ENCODE data around the gene DNAL4. TPM values are rescaled to one million over a fixed set of nuclear protein-coding genes. Genes with fewer than 3 reads are reported as not detected.
A peak's percentile ranks its signal among the peaks of the same experiment; 100 is the strongest.

Gene DNAL4
- polyA plus RNA-seq, 4 donors = 9.2 to 17.4 (median 12.8) TPM

DNA sequence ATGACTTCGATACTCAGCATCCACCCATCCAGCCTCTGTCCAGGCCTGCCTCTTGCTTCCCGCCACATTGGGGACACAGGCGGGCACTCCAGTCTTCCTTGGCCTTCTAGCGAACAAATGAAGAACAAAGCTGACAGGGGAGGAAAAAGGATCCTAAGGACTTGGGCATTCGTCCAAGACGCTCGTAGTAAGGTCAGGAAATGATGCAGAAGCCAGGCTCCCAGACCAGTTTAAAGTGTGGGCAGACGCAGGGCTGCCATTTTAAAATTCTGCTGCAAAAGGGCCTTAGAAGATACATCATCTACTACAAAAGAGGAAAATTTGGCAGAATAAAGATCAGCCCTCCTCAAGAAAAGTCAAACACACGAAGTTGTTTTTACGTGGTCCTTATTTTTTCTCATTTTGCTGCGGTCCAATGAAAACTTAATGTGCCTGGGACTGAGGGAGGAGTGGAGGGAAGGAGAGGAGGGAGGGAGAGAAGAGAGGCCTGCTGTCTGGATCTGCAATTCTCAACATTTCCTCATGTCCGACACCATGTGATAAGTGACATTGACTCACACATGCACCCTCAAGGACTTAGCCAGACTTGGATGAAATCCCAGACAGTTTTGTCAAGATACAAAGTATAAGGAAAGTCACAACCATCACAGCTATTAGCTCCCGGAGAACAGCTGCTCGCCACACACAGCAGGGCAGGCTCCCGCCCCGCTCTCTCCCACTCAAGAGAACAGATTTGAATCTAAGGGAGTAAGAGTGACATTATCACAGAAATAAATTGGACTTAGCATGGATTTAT, 5.7 kb downstream of the DNAL4 start:
- Histone ChIP-seq H3K27ac (ENCODE audit: low read depth in 1 of 3, low read length in 2 of 3) (peak overlapping the region in 2 of 3 donors; percentile 45 to 75), H3K36me3 (ENCODE audit: control insufficient read depth in 3 of 3, insufficient read depth in 2 of 3, low read depth in 1 of 3, low read length in 3 of 3) (peaks cover 0 to 34% (median 0%) of the 10 kb centered on the region in 3 donors), H3K27me3 (ENCODE audit: control insufficient read depth in 3 of 3, insufficient read depth in 3 of 3, low read length in 3 of 3) (no peaks in the 10 kb centered on the region), H3K4me1 (ENCODE audit: control insufficient read depth in 3 of 3, insufficient read depth in 2 of 3, low read depth in 1 of 3, low read length in 2 of 3) (peaks cover 0 to 9% (median 1%) of the 10 kb centered on the region in 3 donors), H3K4me3 (ENCODE audit: low read depth in 1 of 3, low read length in 3 of 3) (no peak overlapping the region), H3K9me3 (ENCODE audit: control insufficient read depth in 2 of 2, insufficient read depth in 1 of 2, low read depth in 1 of 2, low read length in 1 of 2) (no peaks in the 10 kb centered on the region)
- DNase-seq = peak; percentile 47 to 73
- WGBS, 3 donors = 48 to 50% (median 49%) methylated on average over 16 of the region's 16 CpGs
- no peak for FAIRE-seq

GRCh38 chr22:38786631-38787030, 7.3 kb downstream of the DNAL4 start:
- DNase-seq (no peak), FAIRE-seq (no peak)
- WGBS, 3 donors = 85 to 92% (median 90%) methylated on average over 3 of the region's 3 CpGs
- Histone ChIP-seq H3K9me3 (ENCODE audit: control insufficient read depth in 2 of 2, insufficient read depth in 1 of 2, low read depth in 1 of 2, low read length in 1 of 2) (no peaks in the 10 kb centered on the region), H3K27me3 (ENCODE audit: control insufficient read depth in 3 of 3, insufficient read depth in 3 of 3, low read length in 3 of 3) (no peaks in the 10 kb centered on the region), H3K4me1 (ENCODE audit: control insufficient read depth in 3 of 3, insufficient read depth in 2 of 3, low read depth in 1 of 3, low read length in 2 of 3) (peaks cover 0 to 6% (median 0%) of the 10 kb centered on the region in 3 donors), H3K4me3 (ENCODE audit: low read depth in 1 of 3, low read length in 3 of 3) (no peak overlapping the region), H3K27ac (ENCODE audit: low read depth in 1 of 3, low read length in 2 of 3) (no peak overlapping the region), H3K36me3 (ENCODE audit: control insufficient read depth in 3 of 3, insufficient read depth in 2 of 3, low read depth in 1 of 3, low read length in 3 of 3) (peaks cover 0 to 47% (median 0%) of the 10 kb centered on the region in 3 donors)

- peaks cover 0 to 6% (median 0%) of the 10 kb centered on the region in 3 donors for H3K4me1 ChIP-seq (ENCODE audit: control insufficient read depth in 3 of 3, insufficient read depth in 2 of 3, low read depth in 1 of 3, low read length in 2 of 3)
- no peak overlapping the region for H3K27ac ChIP-seq (ENCODE audit: low read depth in 1 of 3, low read length in 2 of 3)
- FAIRE-seq = no peak
- no peak for DNase-seq
- 94 to 96% (median 96%) methylated on average over 5 of the region's 5 CpGs for WGBS, 3 donors
- no peak overlapping the region for H3K4me3 ChIP-seq (ENCODE audit: low read depth in 1 of 3, low read length in 3 of 3)
- H3K9me3 ChIP-seq (ENCODE audit: control insufficient read depth in 2 of 2, insufficient read depth in 1 of 2, low read depth in 1 of 2, low read length in 1 of 2) = no peaks in the 10 kb centered on the region
- H3K36me3 ChIP-seq (ENCODE audit: control insufficient read depth in 3 of 3, insufficient read depth in 2 of 3, low read depth in 1 of 3, low read length in 3 of 3) = peaks cover 0 to 57% (median 0%) of the 10 kb centered on the region in 3 donors
- no peaks in the 10 kb centered on the region for H3K27me3 ChIP-seq (ENCODE audit: control insufficient read depth in 3 of 3, insufficient read depth in 3 of 3, low read length in 3 of 3)
Measured at GRCh38 chr22:38784856-38785255, 9.1 kb downstream of the DNAL4 start.

DNA sequence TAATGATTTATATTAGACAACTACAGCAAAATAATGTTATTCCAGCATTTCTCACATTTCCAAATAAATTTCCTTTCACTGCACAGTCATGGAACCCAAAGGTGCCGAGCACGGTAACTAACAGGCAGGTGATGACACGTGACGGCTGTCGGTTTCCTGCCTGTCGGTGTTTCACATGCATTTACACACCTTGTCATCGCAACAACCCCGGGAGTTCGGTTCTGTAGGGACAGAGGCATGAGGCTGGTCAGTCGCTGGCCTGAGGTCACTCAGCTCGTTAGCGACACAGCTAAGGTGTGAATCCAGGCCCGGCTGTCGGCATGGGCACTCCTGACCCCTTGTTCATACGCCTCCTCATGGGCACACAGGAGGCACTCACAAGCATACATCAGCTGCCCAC, 9.9 kb downstream of the DNAL4 start:
- Histone ChIP-seq H3K36me3 (ENCODE audit: control insufficient read depth in 3 of 3, insufficient read depth in 2 of 3, low read depth in 1 of 3, low read length in 3 of 3) (peaks cover 0 to 58% (median 0%) of the 10 kb centered on the region in 3 donors), H3K27me3 (ENCODE audit: control insufficient read depth in 3 of 3, insufficient read depth in 3 of 3, low read length in 3 of 3) (no peaks in the 10 kb centered on the region), H3K9me3 (ENCODE audit: control insufficient read depth in 2 of 2, insufficient read depth in 1 of 2, low read depth in 1 of 2, low read length in 1 of 2) (no peaks in the 10 kb centered on the region), H3K27ac (ENCODE audit: low read depth in 1 of 3, low read length in 2 of 3) (no peak overlapping the region), H3K4me1 (ENCODE audit: control insufficient read depth in 3 of 3, insufficient read depth in 2 of 3, low read depth in 1 of 3, low read length in 2 of 3) (peaks cover 0 to 6% (median 0%) of the 10 kb centered on the region in 3 donors), H3K4me3 (ENCODE audit: low read depth in 1 of 3, low read length in 3 of 3) (no peak overlapping the region)
- DNase-seq = no peak
- no peak for FAIRE-seq
- WGBS, 3 donors = 95 to 97% (median 96%) methylated on average over 15 of the region's 15 CpGs

DNA sequence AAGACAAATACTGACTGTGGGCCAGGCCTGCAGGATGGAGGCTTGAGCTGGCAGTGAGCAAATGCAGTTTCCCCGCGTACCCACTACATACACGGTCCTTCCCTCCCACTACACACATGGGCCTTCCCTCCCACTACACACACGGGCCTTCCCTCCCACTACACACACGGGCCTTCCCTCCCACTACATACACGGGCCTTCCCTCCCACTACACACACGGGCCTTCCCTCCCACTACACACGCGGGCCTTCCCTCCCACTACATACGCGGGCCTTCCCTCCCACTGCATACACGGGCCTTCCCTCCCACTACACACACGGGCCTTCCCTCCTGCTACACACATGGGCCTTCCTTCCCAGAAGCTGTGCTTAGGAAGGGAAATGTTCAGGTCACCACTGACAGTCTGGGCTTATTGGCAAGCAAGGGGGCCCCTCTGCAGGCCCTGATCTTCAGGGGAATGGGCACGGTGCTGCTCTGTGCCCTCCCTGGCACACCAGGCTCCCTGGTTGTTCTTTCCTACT, 10.8 kb downstream of the DNAL4 start:
- peaks cover 0 to 6% (median 0%) of the 10 kb centered on the region in 3 donors for H3K4me1 ChIP-seq (ENCODE audit: control insufficient read depth in 3 of 3, insufficient read depth in 2 of 3, low read depth in 1 of 3, low read length in 2 of 3)
- DNase-seq (no peak), FAIRE-seq (no peak)
- no peaks in the 10 kb centered on the region for H3K9me3 ChIP-seq (ENCODE audit: control insufficient read depth in 2 of 2, insufficient read depth in 1 of 2, low read depth in 1 of 2, low read length in 1 of 2)
- 67 to 80% (median 79%) methylated on average over 14 of the region's 14 CpGs for WGBS, 3 donors
- H3K27ac ChIP-seq (ENCODE audit: low read depth in 1 of 3, low read length in 2 of 3) = no peak overlapping the region
- peaks cover 0 to 66% (median 0%) of the 10 kb centered on the region in 3 donors for H3K36me3 ChIP-seq (ENCODE audit: control insufficient read depth in 3 of 3, insufficient read depth in 2 of 3, low read depth in 1 of 3, low read length in 3 of 3)
- H3K27me3 ChIP-seq (ENCODE audit: control insufficient read depth in 3 of 3, insufficient read depth in 3 of 3, low read length in 3 of 3) = no peaks in the 10 kb centered on the region
- H3K4me3 ChIP-seq (ENCODE audit: low read depth in 1 of 3, low read length in 3 of 3) = no peak overlapping the region

GRCh38 chr22:38782402-38783094, 11.4 kb downstream of the DNAL4 start:
- no peak for DNase-seq
- Histone ChIP-seq H3K27ac (ENCODE audit: low read depth in 1 of 3, low read length in 2 of 3) (no peak overlapping the region), H3K4me3 (ENCODE audit: low read depth in 1 of 3, low read length in 3 of 3) (no peak overlapping the region), H3K9me3 (ENCODE audit: control insufficient read depth in 2 of 2, insufficient read depth in 1 of 2, low read depth in 1 of 2, low read length in 1 of 2) (no peaks in the 10 kb centered on the region), H3K36me3 (ENCODE audit: control insufficient read depth in 3 of 3, insufficient read depth in 2 of 3, low read depth in 1 of 3, low read length in 3 of 3) (peaks cover 0 to 64% (median 0%) of the 10 kb centered on the region in 3 donors), H3K4me1 (ENCODE audit: control insufficient read depth in 3 of 3, insufficient read depth in 2 of 3, low read depth in 1 of 3, low read length in 2 of 3) (no peaks in the 10 kb centered on the region), H3K27me3 (ENCODE audit: control insufficient read depth in 3 of 3, insufficient read depth in 3 of 3, low read length in 3 of 3) (no peaks in the 10 kb centered on the region)
- FAIRE-seq = no peak
- 74 to 88% (median 84%) methylated on average over 13 of the region's 13 CpGs for WGBS, 3 donors

DNA sequence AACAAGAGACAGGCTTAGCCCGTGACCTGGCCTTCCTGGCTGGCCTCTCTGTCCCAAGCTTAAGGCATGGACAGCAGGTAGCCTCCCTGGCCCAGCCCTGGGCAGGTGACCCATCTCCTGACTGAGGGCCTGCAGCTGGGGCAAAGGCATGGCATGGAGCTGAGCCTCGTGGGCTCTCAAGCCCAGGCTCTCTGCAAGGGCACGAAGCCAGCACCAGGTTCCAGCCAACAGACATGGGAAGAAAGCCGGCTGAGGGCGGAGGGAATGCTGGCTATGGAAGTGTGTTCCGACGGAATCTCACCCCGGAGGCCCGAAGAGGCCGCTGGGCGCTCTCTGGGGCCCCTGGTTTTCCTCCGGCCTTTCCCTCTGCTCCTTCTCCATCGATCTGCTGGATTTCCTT, 12.9 kb downstream of the DNAL4 start:
- Histone ChIP-seq H3K4me3 (ENCODE audit: low read depth in 1 of 3, low read length in 3 of 3) (no peak overlapping the region), H3K9me3 (ENCODE audit: control insufficient read depth in 2 of 2, insufficient read depth in 1 of 2, low read depth in 1 of 2, low read length in 1 of 2) (no peaks in the 10 kb centered on the region), H3K4me1 (ENCODE audit: control insufficient read depth in 3 of 3, insufficient read depth in 2 of 3, low read depth in 1 of 3, low read length in 2 of 3) (no peaks in the 10 kb centered on the region), H3K27me3 (ENCODE audit: control insufficient read depth in 3 of 3, insufficient read depth in 3 of 3, low read length in 3 of 3) (no peaks in the 10 kb centered on the region), H3K36me3 (ENCODE audit: control insufficient read depth in 3 of 3, insufficient read depth in 2 of 3, low read depth in 1 of 3, low read length in 3 of 3) (peaks cover 0 to 63% (median 0%) of the 10 kb centered on the region in 3 donors), H3K27ac (ENCODE audit: low read depth in 1 of 3, low read length in 2 of 3) (no peak overlapping the region)
- DNase-seq (no peak), FAIRE-seq (no peak)
- WGBS, 3 donors = 88 to 94% (median 91%) methylated on average over 13 of the region's 13 CpGs

DNA sequence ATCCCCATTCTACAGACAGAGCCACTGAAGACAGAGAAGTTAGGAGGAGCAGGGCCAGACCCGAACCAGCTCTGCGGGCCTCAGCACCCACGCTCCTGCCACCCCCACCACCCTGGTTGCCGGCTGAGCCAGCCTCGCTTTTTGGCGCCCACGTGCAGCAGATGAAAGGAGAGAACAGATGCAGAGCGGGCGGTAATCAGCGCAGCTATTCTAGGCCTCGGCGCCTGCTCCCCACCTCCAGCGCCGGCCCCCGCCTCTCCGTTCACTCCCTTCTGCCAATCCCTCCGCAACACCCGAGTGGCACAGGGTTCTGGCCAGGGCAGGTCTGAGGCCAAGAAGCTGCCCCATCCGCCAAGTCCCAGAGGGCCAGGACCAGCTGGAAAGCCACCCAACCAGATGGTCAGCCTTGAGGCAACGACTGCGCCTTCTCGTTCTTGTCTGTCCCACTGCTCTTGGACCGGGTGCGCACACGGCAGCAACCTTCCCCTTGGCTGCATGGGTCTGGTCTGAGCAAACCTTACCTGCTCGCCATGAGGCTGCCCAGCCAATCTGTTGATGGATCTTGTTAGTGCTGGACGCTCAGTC, 16.8 kb downstream of the DNAL4 start:
- H3K36me3 ChIP-seq (ENCODE audit: control insufficient read depth in 3 of 3, insufficient read depth in 2 of 3, low read depth in 1 of 3, low read length in 3 of 3) = peaks cover 0 to 44% (median 0%) of the 10 kb centered on the region in 3 donors
- H3K27ac ChIP-seq (ENCODE audit: low read depth in 1 of 3, low read length in 2 of 3) = no peak overlapping the region
- DNase-seq (no peak), FAIRE-seq (no peak)
- no peak overlapping the region for H3K4me3 ChIP-seq (ENCODE audit: low read depth in 1 of 3, low read length in 3 of 3)
- no peaks in the 10 kb centered on the region for H3K4me1 ChIP-seq (ENCODE audit: control insufficient read depth in 3 of 3, insufficient read depth in 2 of 3, low read depth in 1 of 3, low read length in 2 of 3)
- 92 to 93% (median 92%) methylated on average over 26 to 27 of the region's 27 CpGs for WGBS, 3 donors
- H3K9me3 ChIP-seq (ENCODE audit: control insufficient read depth in 2 of 2, insufficient read depth in 1 of 2, low read depth in 1 of 2, low read length in 1 of 2) = no peaks in the 10 kb centered on the region
- no peaks in the 10 kb centered on the region for H3K27me3 ChIP-seq (ENCODE audit: control insufficient read depth in 3 of 3, insufficient read depth in 3 of 3, low read length in 3 of 3)

Data from small intestine (tissue), 7 donors.